IMR-90 (cell line): ENCODE results near the gene AKIRIN2. TPM values are rescaled to one million over a fixed set of nuclear protein-coding genes. Genes with fewer than 3 reads are reported as not detected.

Experiments used
- ATAC-seq: fragments of 200-7000 bp; cut with Tn5 transposase; 2 replicates; pipeline ENCODE4 v1.9.1; 2020; ENCODE audit warnings: low read depth, mild to moderate bottlenecking, moderate library complexity
- BruUV-seq: library from RNA; stranded (reverse); fragments of 400-500 nt; replicated peaks from 2 replicates; lab custom pipeline; 2021; lab: Mats Ljungman, UMichigan
- CTCF ChIA-PET: fragments of 300-600 bp; formaldehyde crosslinking; extraction: SDS; loops from one replicate; lab custom pipeline; 2021; ENCODE audit warnings: antibody characterized with exemption; lab: Yijun Ruan, JAX
- POLR2A ChIA-PET: fragments of 300-600 bp; sonication (Branson Sonifier 250); formaldehyde crosslinking; loops from one replicate; lab custom pipeline; 2022; ENCODE audit warnings: antibody characterized with exemption; ENCODE audit not compliant: unreplicated experiment; lab: Charles Lee
- DNase-seq: peaks from one replicate; pipeline ENCODE4 v3.0.0; 2013
- H2AFZ ChIP-seq: replicated peaks from 2 replicates; pipeline ENCODE3; 2013; ENCODE audit warnings: low read length, mild to moderate bottlenecking; ENCODE audit not compliant: poor library complexity
- H2AK5ac ChIP-seq: 2 replicates; pipeline ENCODE4 v1.6.1; 2013; ENCODE audit warnings: low read depth, low read length, inconsistent platforms
- H2AK9ac ChIP-seq: replicated peaks from 2 replicates; pipeline ENCODE3; 2013; ENCODE audit warnings: mild to moderate bottlenecking, low read depth, low read length, moderate library complexity; ENCODE audit not compliant: poor library complexity
- H2BK120ac ChIP-seq: 2 replicates; pipeline ENCODE4 v1.6.1; 2013; ENCODE audit warnings: low read depth, low read length, inconsistent platforms
- H2BK15ac ChIP-seq: 3 replicates; pipeline ENCODE4 v1.6.1; 2013; ENCODE audit warnings: low read depth, low read length, inconsistent platforms
- H2BK20ac ChIP-seq: 2 replicates; pipeline ENCODE4 v1.6.1; 2013; ENCODE audit warnings: low read depth, mild to moderate bottlenecking, inconsistent platforms, low read length, moderate library complexity
- H2BK5ac ChIP-seq: 2 replicates; pipeline ENCODE4 v1.6.1; 2013; ENCODE audit warnings: mild to moderate bottlenecking, low read depth, low read length, inconsistent platforms; ENCODE audit not compliant: poor library complexity, severe bottlenecking
- H3K14ac ChIP-seq: replicated peaks from 2 replicates; pipeline ENCODE4 v1.6.1; 2013; ENCODE audit warnings: low read depth, low read length, inconsistent platforms
- H3K18ac ChIP-seq: 2 replicates; pipeline ENCODE4 v1.6.1; 2013; ENCODE audit warnings: low read depth, low read length, control low read depth
- H3K23ac ChIP-seq: 2 replicates; pipeline ENCODE4 v1.6.1; 2013; ENCODE audit warnings: low read depth, low read length, inconsistent platforms
- H3K27ac ChIP-seq: 2 replicates; pipeline ENCODE4 v1.5.1; 2013; ENCODE audit warnings: mild to moderate bottlenecking, control low read depth, low read length; ENCODE audit not compliant: insufficient read depth
- H3K27me3 ChIP-seq: 2 replicates; pipeline ENCODE4 v1.6.1; 2013; ENCODE audit warnings: low read length; ENCODE audit not compliant: control insufficient read depth, insufficient read depth
- H3K36me3 ChIP-seq: 2 replicates; pipeline ENCODE4 v1.6.1; 2013; ENCODE audit warnings: low read length, mixed read lengths; ENCODE audit not compliant: control insufficient read depth, insufficient read depth
- H3K4ac ChIP-seq: 2 replicates; pipeline ENCODE4 v1.6.1; 2013; ENCODE audit warnings: low read depth, low read length, inconsistent platforms
- H3K4me1 ChIP-seq: 2 replicates; pipeline ENCODE4 v1.6.1; 2013; ENCODE audit warnings: low read length, mixed read lengths; ENCODE audit not compliant: control insufficient read depth, insufficient read depth
- H3K4me2 ChIP-seq: 2 replicates; pipeline ENCODE4 v1.6.1; 2013; ENCODE audit warnings: low read depth, mild to moderate bottlenecking, control low read depth, low read length, moderate library complexity
- H3K4me3 ChIP-seq: 2 replicates; pipeline ENCODE4 v1.5.1; 2013; ENCODE audit warnings: low read depth, mild to moderate bottlenecking, control low read depth, low read length, moderate library complexity; ENCODE audit not compliant: insufficient read depth
- H3K56ac ChIP-seq: 2 replicates; pipeline ENCODE4 v1.6.1; 2013; ENCODE audit warnings: low read length, inconsistent platforms; ENCODE audit not compliant: insufficient read depth; ENCODE audit errors: extremely low read depth
- H3K79me1 ChIP-seq, 2 experiments: 2 replicates each; pipeline ENCODE4 v1.6.1; 2013; ENCODE audit warnings: low read length in 2 of 2, inconsistent platforms in 1 of 2, low read depth in 1 of 2
- H3K9ac ChIP-seq: 2 replicates; pipeline ENCODE4 v1.6.1; 2013; ENCODE audit warnings: low read depth, low read length, control low read depth
- H3K9me1 ChIP-seq: 2 replicates; pipeline ENCODE4 v1.6.1; 2013; ENCODE audit warnings: low read length, inconsistent platforms; ENCODE audit not compliant: insufficient read depth
- H3K9me3 ChIP-seq: 2 replicates; pipeline ENCODE4 v1.6.1; 2013; ENCODE audit warnings: low read length; ENCODE audit not compliant: control insufficient read depth, insufficient read depth
- H4K20me1 ChIP-seq: 2 replicates; pipeline ENCODE4 v1.6.1; 2013; ENCODE audit warnings: low read length, inconsistent platforms; ENCODE audit not compliant: insufficient read depth
- H4K5ac ChIP-seq: 2 replicates; pipeline ENCODE4 v1.6.1; 2013; ENCODE audit warnings: mild to moderate bottlenecking, low read depth, low read length, control low read depth
- H4K8ac ChIP-seq, 2 experiments: 2 replicates each; pipeline ENCODE4 v1.6.1; 2013; ENCODE audit warnings: low read depth in 2 of 2, low read length in 2 of 2, control low read depth in 1 of 2, inconsistent platforms in 1 of 2
- H4K91ac ChIP-seq: 2 replicates; pipeline ENCODE4 v1.6.1; 2013; ENCODE audit warnings: low read depth, low read length, inconsistent platforms; ENCODE audit not compliant: insufficient read depth
- BHLHE40 ChIP-seq: fragments of 150-350 bp; IDR thresholded peaks from 2 replicates; pipeline ENCODE4 v1.6.1; 2016; ENCODE audit warnings: mild to moderate bottlenecking, low read depth, low read length
- CEBPB ChIP-seq: IDR thresholded peaks from 2 replicates; pipeline ENCODE4 v1.6.1; 2012; ENCODE audit warnings: low read depth, low read length, improper control_type of control experiment
- CTCF ChIP-seq: conservative IDR thresholded peaks from 2 replicates; pipeline ENCODE4 v1.5.1; 2012; ENCODE audit warnings: mild to moderate bottlenecking, low read depth, low read length, improper control_type of control experiment
- ELK1 ChIP-seq: fragments of 150-350 bp; IDR thresholded peaks from 2 replicates; pipeline ENCODE4 v1.6.1; 2016; ENCODE audit warnings: low read depth, mild to moderate bottlenecking, low read length, moderate library complexity, borderline replicate concordance
- FOS ChIP-seq: fragments of 150-350 bp; IDR thresholded peaks from 2 replicates; pipeline ENCODE4 v1.6.1; 2016; ENCODE audit warnings: low read depth, low read length
- MAFK ChIP-seq: IDR thresholded peaks from 2 replicates; pipeline ENCODE4 v1.6.1; 2012; ENCODE audit warnings: low read depth, low read length, improper control_type of control experiment
- MAZ ChIP-seq: IDR thresholded peaks from 2 replicates; pipeline ENCODE4 v1.6.1; 2012; ENCODE audit warnings: low read depth, mild to moderate bottlenecking, low read length, improper control_type of control experiment, moderate library complexity, borderline replicate concordance
- MXI1 ChIP-seq: IDR thresholded peaks from 2 replicates; pipeline ENCODE4 v1.6.1; 2012; ENCODE audit warnings: low read depth, mild to moderate bottlenecking, low read length, moderate library complexity, borderline replicate concordance
- NFE2L2 ChIP-seq: fragments of 150-350 bp; IDR thresholded peaks from 2 replicates; pipeline ENCODE4 v1.6.1; 2016; ENCODE audit warnings: low read depth, mild to moderate bottlenecking, low read length
- POLR2A ChIP-seq: IDR thresholded peaks from 2 replicates; pipeline ENCODE4 v1.6.1; 2012; ENCODE audit warnings: mild to moderate bottlenecking, low read depth, low read length
- RAD21 ChIP-seq: IDR thresholded peaks from 2 replicates; pipeline ENCODE4 v1.6.1; 2012; ENCODE audit warnings: low read length, improper control_type of control experiment
- RCOR1 ChIP-seq: IDR thresholded peaks from 2 replicates; pipeline ENCODE4 v1.6.1; 2012; ENCODE audit warnings: mild to moderate bottlenecking, low read length, improper control_type of control experiment; ENCODE audit not compliant: insufficient replicate concordance
- RFX5 ChIP-seq: IDR thresholded peaks from 2 replicates; pipeline ENCODE4 v1.8.0; 2012; ENCODE audit warnings: low read depth, mild to moderate bottlenecking, low read length, moderate library complexity
- SMC3 ChIP-seq: fragments of 150-350 bp; IDR thresholded peaks from 2 replicates; pipeline ENCODE4 v1.6.1; 2016; ENCODE audit warnings: low read depth, mild to moderate bottlenecking, antibody characterized with exemption, low read length, moderate library complexity
- USF2 ChIP-seq: fragments of 150-350 bp; IDR thresholded peaks from 2 replicates; pipeline ENCODE4 v1.6.1; 2017; ENCODE audit warnings: mild to moderate bottlenecking, antibody characterized with exemption, low read length, low read depth
- WGBS, 2 experiments: methylation state at CpG; one replicate each; pipeline versions ENCODE4 v1.1.5 to v1.1.7; 2013; ENCODE audit warnings: missing lambda C conversion rate in 2 of 2; ENCODE audit not compliant: insufficient read length in 1 of 2; ENCODE audit errors: extremely low coverage in 2 of 2; 5-methylcytosine and 5-hydroxymethylcytosine counted together
- dilution Hi-C: fragments of 300-500 bp; cut with HindIII; formaldehyde crosslinking; loops from one replicate; pipeline ENCODE4 v1.14.3; 2018; ENCODE audit warnings: low sequenced_read_pairs; ENCODE audit not compliant: unreplicated experiment
- in situ Hi-C: fragments of 300-500 bp; cut with MboI; formaldehyde crosslinking; loops from 3 replicates; pipeline ENCODE4 v1.14.3; 2019; ENCODE audit warnings: low sequenced_read_pairs, inconsistent platforms, mixed read lengths
- intact Hi-C: fragments of 100-400 bp; cut with micrococcal nuclease; formaldehyde crosslinking; loops from 2 replicates; pipeline ENCODE4 v1.10.0; 2022
- polyA plus RNA-seq, 3 experiments: library from polyadenylated mRNA; depleted of rRNA; stranded (reverse); fragments of >200 nt; gene quantifications; 2 replicates each; pipeline ENCODE4 v1.2.3, GENCODE V29; 2012; ENCODE audit warnings: low replicate concordance in 1 of 3
- total RNA-seq: library from RNA; depleted of rRNA; stranded (reverse); fragments of >200 nt; gene quantifications from 2 replicates; pipeline ENCODE4 v1.2.3, GENCODE V29; 2012

AKIRIN2 gene
- total and polyA plus RNA-seq, 2 of the 4 experiments (the other 2 are of a cell fraction) = 7.9 to 26.6 TPM

GRCh38 chr6:87702589-87702945 is 534 bp upstream of the AKIRIN2 start:
- Histone ChIP-seq H3K4me2 (peak overlapping the region; percentile 90), H3K36me3 (no peaks in the 10 kb centered on the region), H4K20me1 (peaks cover 37% of the 10 kb centered on the region), H2BK5ac (peak overlapping the region; percentile 80), H3K79me1 (peaks cover 0 to 15% of the 10 kb centered on the region in 2 experiments; a peak in 2 of 4 replicates), H2BK15ac (peak overlapping the region; percentile 66; the same call in 2 of the 3 replicates), H2AK5ac (no peak overlapping the region), H2BK120ac (peak overlapping the region; percentile 53), H3K4me3 (peak overlapping the region; percentile 38), H4K5ac (peak overlapping the region; percentile 2; the same call in 1 of the 2 replicates), H4K8ac (peak overlapping the region in 1 of 2 experiments; percentile 67; a peak in 3 of 4 replicates), H3K23ac (peak overlapping the region; percentile 86), H3K56ac (peak overlapping the region; percentile 94), H3K9me1 (0 out of 2 replicates have a peak, but pooled peaks cover 5% of the 10 kb centered on the region), H2AFZ (peak overlapping the region; percentile 33), H3K18ac (peak overlapping the region; percentile 10; the same call in 1 of the 2 replicates), H3K27ac (peak overlapping the region; percentile 43; the same call in 1 of the 2 replicates), H4K91ac (peak overlapping the region; percentile 14; the same call in 1 of the 2 replicates), H2BK20ac (peak overlapping the region; percentile 23; the same call in 1 of the 2 replicates), H3K9me3 (no peaks in the 10 kb centered on the region), H3K4ac (peak overlapping the region; percentile 72; the same call in 1 of the 2 replicates), H3K14ac (peak overlapping the region; percentile 50), H3K27me3 (no peaks in the 10 kb centered on the region), H2AK9ac (peak overlapping the region; percentile 99), H3K4me1 (peaks cover 11% of the 10 kb centered on the region), H3K9ac (peak overlapping the region; percentile 36)
- no CpG with 5 or more reads among the region's 7 CpGs for WGBS, 2 experiments
- dilution Hi-C loops = no loop called here
- peak; percentile 4; the same call in 1 of the 2 replicates for ATAC-seq
- BruUV-seq = no TSS peak
- intact Hi-C loops = loop anchor here (5.0 to 10.0 kb wide), 4 partner anchors 55 to 1170 kb away; partner anchors contain the start of gene CNR1
- peak; percentile 76 for DNase-seq
- ChIA-PET POLR2A (interaction anchor here (1.4 kb wide), 1 partner anchor 21 kb away, joined by 5 read pairs; no protein-coding TSS in a partner anchor), CTCF (interaction anchor here (0.6 kb wide), 1 partner anchor 82 kb away, joined by 3 read pairs; no protein-coding TSS in a partner anchor)
- in situ Hi-C loops = no loop called here
- TF ChIP-seq MAZ (no peak), SMC3 (no peak), MXI1 (no peak), MAFK (no peak), RAD21 (no peak), BHLHE40 (no peak), RCOR1 (no peak), CEBPB (no peak), CTCF (no peak), ELK1 (no peak), NFE2L2 (no peak), USF2 (no peak), FOS (no peak), RFX5 (no peak), POLR2A (no peak)
